Type B pancreatic cell (in vitro differentiated cells): ENCODE measurements around the gene SOS1. TPM values are rescaled to one million over a fixed set of nuclear protein-coding genes. Genes with fewer than 3 reads are reported as not detected.

Experiments
- DNase-seq: peaks from one replicate; pipeline ENCODE4 v3.0.0; 2021; ENCODE audit warnings: mixed read lengths; ENCODE audit not compliant: unreplicated experiment; ENCODE audit errors: extremely low spot score
- H3K27ac Mint-ChIP-seq: 2 replicates; pipeline ENCODE4 v1.8.0; 2021; ENCODE audit warnings: mild to moderate bottlenecking, mixed read lengths
- H3K27me3 Mint-ChIP-seq: 2 replicates; pipeline ENCODE4 v1.8.0; 2021; ENCODE audit warnings: mixed read lengths
- H3K36me3 Mint-ChIP-seq: 2 replicates; pipeline ENCODE4 v1.8.0; 2021; ENCODE audit warnings: mixed read lengths
- H3K4me1 Mint-ChIP-seq: one replicate; pipeline ENCODE4 v1.8.0; 2021; ENCODE audit warnings: mixed read lengths; ENCODE audit not compliant: unreplicated experiment
- H3K4me3 Mint-ChIP-seq: 2 replicates; pipeline ENCODE4 v1.8.0; 2021; ENCODE audit warnings: mild to moderate bottlenecking, mixed read lengths
- H3K9me3 Mint-ChIP-seq: 2 replicates; pipeline ENCODE4 v1.8.0; 2021; ENCODE audit warnings: mixed read lengths
- CTCF ChIP-seq: fragments of 200-600 bp; sonication (generic); conservative IDR thresholded peaks from 2 replicates; pipeline ENCODE4 v1.5.0; 2021; ENCODE audit warnings: antibody characterized with exemption, mild to moderate bottlenecking
- total RNA-seq: library from RNA; stranded (reverse); gene quantifications from 2 replicates; pipeline ENCODE4 v1.2.1, GENCODE V29; 2021; ENCODE audit warnings: low replicate concordance

Gene SOS1
- total RNA-seq, 1 donor from 2014 or later: 54.2 TPM

GRCh38 chr2:39024833-39025232 is 96.0 kb downstream of the SOS1 start:
- peaks cover 13% of the 10 kb centered on the region for H3K36me3 Mint-ChIP-seq
- H3K4me1 Mint-ChIP-seq: no peaks in the 10 kb centered on the region
- H3K27me3 Mint-ChIP-seq: no peaks in the 10 kb centered on the region
- no peaks in the 10 kb centered on the region for H3K9me3 Mint-ChIP-seq
- no peak for TF ChIP-seq CTCF
- no peak overlapping the region for H3K27ac Mint-ChIP-seq
- no peak overlapping the region for H3K4me3 Mint-ChIP-seq
- no peak for DNase-seq

GRCh38 chr2:39023649-39024048 is 97.2 kb downstream of the SOS1 start:
- Mint-ChIP-seq H3K9me3 (no peaks in the 10 kb centered on the region), H3K4me1 (no peaks in the 10 kb centered on the region), H3K36me3 (peaks cover 13% of the 10 kb centered on the region), H3K27me3 (no peaks in the 10 kb centered on the region), H3K27ac (no peak overlapping the region), H3K4me3 (no peak overlapping the region)
- DNase-seq: no peak
- TF ChIP-seq CTCF: no peak

GRCh38 chr2:39022642-39023235 is 98.1 kb downstream of the SOS1 start:
- no peaks in the 10 kb centered on the region for H3K27me3 Mint-ChIP-seq
- no peaks in the 10 kb centered on the region for H3K4me1 Mint-ChIP-seq
- peaks cover 8% of the 10 kb centered on the region for H3K36me3 Mint-ChIP-seq
- no peak for DNase-seq
- no peak overlapping the region for H3K27ac Mint-ChIP-seq
- no peak overlapping the region for H3K4me3 Mint-ChIP-seq
- no peak for TF ChIP-seq CTCF
- H3K9me3 Mint-ChIP-seq: no peaks in the 10 kb centered on the region

- Mint-ChIP-seq H3K27ac (no peak overlapping the region), H3K4me1 (no peaks in the 10 kb centered on the region), H3K4me3 (no peak overlapping the region), H3K9me3 (no peaks in the 10 kb centered on the region), H3K27me3 (no peaks in the 10 kb centered on the region), H3K36me3 (peaks cover 4% of the 10 kb centered on the region)
- DNase-seq: no peak
- TF ChIP-seq CTCF: no peak
These were observed 100.5 kb downstream of the SOS1 start for GRCh38 chr2:39020383-39020782.

- Mint-ChIP-seq H3K4me3 (no peak overlapping the region), H3K36me3 (peaks cover 4% of the 10 kb centered on the region), H3K27me3 (no peaks in the 10 kb centered on the region), H3K27ac (no peak overlapping the region), H3K9me3 (no peaks in the 10 kb centered on the region), H3K4me1 (no peaks in the 10 kb centered on the region)
- DNase-seq: no peak
- no peak for TF ChIP-seq CTCF
These were observed 102.2 kb downstream of the SOS1 start for GRCh38 chr2:39018638-39019037.

- H3K36me3 Mint-ChIP-seq: peaks cover 6% of the 10 kb centered on the region
- no peaks in the 10 kb centered on the region for H3K27me3 Mint-ChIP-seq
These were observed 103.5 kb downstream of the SOS1 start for GRCh38 chr2:39017334-39017733.

More at GRCh38 chr2:39017334-39017733, 103.5 kb downstream of the SOS1 start:
- Mint-ChIP-seq H3K9me3 (no peaks in the 10 kb centered on the region), H3K4me3 (no peak overlapping the region), H3K27ac (no peak overlapping the region), H3K4me1 (no peaks in the 10 kb centered on the region)
- TF ChIP-seq CTCF: no peak
- DNase-seq: no peak
